SKM-1 treated with dmso at 0.1 percent for 144 hours (cell line): ENCODE measurements around the gene INAFM2.

Source experiments
- DNase-seq: peaks from one replicate; lab custom pipeline; 2025; ENCODE audit not compliant: unreplicated experiment; lab: John Stamatoyannopoulos, UW

The INAFM2 gene

GRCh38 chr15:40327457-40327856 lies 4.0 kb downstream of the INAFM2 start:
- DNase-seq = no peak

- DNase-seq = no peak
Observed at GRCh38 chr15:40328176-40328575, 4.7 kb downstream of the INAFM2 start.

GRCh38 chr15:40328751-40329150 lies 5.3 kb downstream of the INAFM2 start:
- no peak for DNase-seq

GRCh38 chr15:40329804-40330203 lies 6.3 kb downstream of the INAFM2 start:
- DNase-seq = no peak

GRCh38 chr15:40330368-40330836 lies 6.9 kb downstream of the INAFM2 start:
- peak; percentile 41 for DNase-seq

- no peak for DNase-seq
Observed at GRCh38 chr15:40331026-40331425, 7.5 kb downstream of the INAFM2 start.

- DNase-seq = no peak
Observed at GRCh38 chr15:40331637-40332036, 8.1 kb downstream of the INAFM2 start.

- DNase-seq = no peak
Observed at GRCh38 chr15:40332113-40332781, 8.8 kb downstream of the INAFM2 start.

- DNase-seq = peak; percentile 97
Observed at GRCh38 chr15:40333922-40334492, 10.5 kb downstream of the INAFM2 start.

- no peak for DNase-seq
Observed at GRCh38 chr15:40334541-40334940, 11.0 kb downstream of the INAFM2 start.

- DNase-seq = peak; percentile 10
Observed at GRCh38 chr15:40334941-40335795, 11.7 kb downstream of the INAFM2 start.

- DNase-seq = no peak
Observed at GRCh38 chr15:40335938-40336743, 12.6 kb downstream of the INAFM2 start.

- DNase-seq = peak; percentile 19
Observed at GRCh38 chr15:40336744-40337122, 13.2 kb downstream of the INAFM2 start.

- no peak for DNase-seq
Observed at GRCh38 chr15:40337597-40337996, 14.1 kb downstream of the INAFM2 start.

GRCh38 chr15:40338041-40338657 lies 14.7 kb downstream of the INAFM2 start:
- peak; percentile 84 for DNase-seq

- no peak for DNase-seq
Observed at GRCh38 chr15:40338921-40339620, 15.6 kb downstream of the INAFM2 start.

GRCh38 chr15:40339621-40339945 lies 16.1 kb downstream of the INAFM2 start:
- no peak for DNase-seq

- DNase-seq = no peak
Observed at GRCh38 chr15:40340038-40340739, 16.7 kb downstream of the INAFM2 start.

GRCh38 chr15:40340740-40341400 lies 17.4 kb downstream of the INAFM2 start, which contains the start of gene CCDC9B:
Gene CCDC9B (minus strand): TSS chr15:40340939. CDS start chr15:40340819, 120 bp downstream.
- peak; percentile 68 for DNase-seq
